GM19455 (cell line): ENCODE measurements around the gene TMEM150B.

Source experiments
- ATAC-seq: cut with Tn5 transposase; IDR thresholded peaks from one replicate; pipeline ENCODE4 v1.9.1; 2021; ENCODE audit not compliant: unreplicated experiment

Gene TMEM150B

GRCh38 chr19:55308281-55308680, 16.9 kb downstream of the TMEM150B start:
- no peak for ATAC-seq

GRCh38 chr19:55306712-55307111, 18.4 kb downstream of the TMEM150B start:
- ATAC-seq = no peak

- ATAC-seq = no peak
These were observed 19.1 kb downstream of the TMEM150B start for GRCh38 chr19:55305983-55306562.

DNA sequence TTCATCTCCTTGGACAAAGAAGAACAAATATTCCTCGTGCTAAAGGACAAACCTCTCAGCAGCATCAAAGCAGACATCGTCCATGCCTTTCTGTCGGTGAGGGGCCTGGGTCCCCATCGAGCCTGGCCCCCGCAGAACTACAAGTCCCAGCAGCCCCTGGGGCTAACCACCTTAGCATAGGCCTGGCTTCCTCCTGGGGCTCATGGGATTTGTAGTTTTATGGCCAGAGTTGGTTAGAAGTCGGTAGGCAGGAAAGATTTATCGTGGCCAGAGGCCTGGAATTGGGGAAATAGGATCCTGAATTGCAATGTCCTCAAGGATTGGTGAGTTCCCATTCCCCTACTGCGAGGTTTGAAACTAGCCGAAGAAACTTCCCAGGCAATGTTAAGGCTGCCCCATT, 19.6 kb downstream of the TMEM150B start:
- ATAC-seq = no peak

DNA sequence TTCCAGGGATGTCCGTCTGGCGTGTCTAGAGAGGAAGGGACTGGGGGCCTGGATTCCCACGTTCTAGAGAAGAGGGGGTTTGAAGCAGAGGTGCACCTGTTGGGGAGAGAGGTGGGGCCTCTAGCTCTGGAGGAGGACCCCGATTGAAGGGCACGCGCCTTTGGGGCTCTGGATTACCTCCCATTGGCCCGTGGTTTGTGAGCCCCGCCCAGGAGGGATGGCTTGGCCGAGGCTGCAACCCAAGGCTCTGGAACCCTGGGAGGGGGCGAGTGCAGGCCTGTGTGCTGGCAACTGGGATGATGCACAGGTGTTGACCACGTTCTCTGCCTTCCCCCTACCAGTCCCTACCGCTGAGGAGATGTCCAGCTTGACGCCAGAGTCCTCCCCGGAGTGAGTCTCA, 20.2 kb downstream of the TMEM150B start:
- no peak for ATAC-seq

GRCh38 chr19:55304279-55304978, 20.7 kb downstream of the TMEM150B start:
- no peak for ATAC-seq

GRCh38 chr19:55303477-55303876, 21.7 kb downstream of the TMEM150B start:
- ATAC-seq = no peak

- ATAC-seq = no peak
These were observed 22.8 kb downstream of the TMEM150B start for GRCh38 chr19:55302318-55302703.

- ATAC-seq = peak; percentile 58
These were observed 23.5 kb downstream of the TMEM150B start for GRCh38 chr19:55301459-55302317.

DNA sequence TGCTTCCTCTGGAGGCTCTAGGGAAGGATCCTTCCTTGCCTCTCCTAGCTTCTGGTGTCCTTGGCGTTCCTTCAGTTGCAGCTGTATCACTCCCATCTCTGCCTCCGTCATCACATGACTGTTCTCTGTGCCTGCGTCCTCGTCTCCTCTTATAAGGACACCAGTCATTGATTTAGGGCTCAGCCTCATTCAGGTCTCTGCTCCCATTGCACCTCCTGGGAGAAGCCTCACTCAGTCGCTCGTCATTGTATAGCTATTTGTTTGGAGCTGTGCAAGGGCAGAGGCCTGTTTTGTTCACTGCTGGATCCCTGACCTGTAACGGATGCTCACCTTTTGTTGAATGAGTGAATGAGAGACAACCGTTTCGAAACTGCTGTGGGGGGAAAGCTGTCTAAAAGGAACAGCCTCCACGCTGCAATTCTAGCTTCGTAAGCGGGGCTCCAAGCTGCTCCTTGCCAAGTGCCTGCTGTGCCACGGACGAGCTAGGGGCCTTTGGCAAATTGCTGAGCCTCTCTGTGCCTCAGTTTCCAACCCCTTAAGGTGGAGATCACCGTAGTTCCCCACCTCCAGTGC, 24.2 kb downstream of the TMEM150B start:
- no peak for ATAC-seq

GRCh38 chr19:55299991-55300390, 25.1 kb downstream of the TMEM150B start:
- ATAC-seq = no peak

DNA sequence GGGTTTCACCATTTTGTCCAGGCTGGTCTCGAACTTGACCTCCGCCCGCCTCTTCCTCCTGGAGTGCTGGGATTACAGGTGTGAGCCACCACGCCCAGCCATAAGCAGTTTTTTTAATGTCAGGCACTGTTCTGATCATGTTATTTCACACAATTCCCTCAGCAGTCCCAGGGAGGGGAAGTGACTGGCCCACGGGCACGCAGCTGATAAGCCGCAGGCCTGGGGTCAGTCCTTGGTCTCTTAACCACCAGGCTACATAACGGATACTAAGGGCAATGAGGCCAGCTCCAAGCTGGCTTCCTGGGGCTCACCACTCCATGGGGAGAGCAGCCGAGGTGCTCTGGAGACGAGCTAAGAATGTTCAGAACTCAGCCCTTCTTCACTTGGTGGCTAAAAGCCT, 27.9 kb downstream of the TMEM150B start:
- no peak for ATAC-seq

DNA sequence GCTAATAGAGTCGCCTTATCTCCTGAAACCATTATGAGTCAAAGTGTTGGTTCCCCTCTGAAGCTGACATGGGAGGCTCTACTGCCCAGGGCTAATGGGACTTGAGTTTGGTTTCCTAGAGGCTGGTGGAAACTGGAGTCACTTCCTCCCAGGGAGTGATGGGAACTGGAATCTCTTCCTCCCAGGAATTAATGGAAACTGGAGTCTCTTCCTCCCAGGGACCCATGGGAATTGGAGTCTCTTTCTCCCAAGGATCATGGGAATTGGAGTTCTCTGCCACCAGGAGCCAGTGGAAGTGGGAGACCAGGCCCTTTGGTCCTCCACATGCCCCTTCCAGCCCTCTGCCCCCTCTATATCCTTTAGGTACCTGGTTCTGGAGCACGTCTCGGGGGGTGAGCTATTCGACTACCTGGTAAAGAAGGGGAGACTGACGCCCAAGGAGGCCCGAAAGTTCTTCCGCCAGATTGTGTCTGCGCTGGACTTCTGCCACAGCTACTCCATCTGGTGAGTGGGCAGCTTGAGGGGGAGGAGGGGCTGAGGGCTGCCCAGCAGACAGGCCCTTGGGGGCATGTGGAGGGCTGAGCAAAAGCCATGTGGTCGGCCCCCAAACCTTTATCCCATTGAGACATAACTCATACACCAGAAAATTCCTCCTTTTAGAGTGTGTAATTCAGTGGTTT, 35.9 kb downstream of the TMEM150B start:
- ATAC-seq = no peak

DNA sequence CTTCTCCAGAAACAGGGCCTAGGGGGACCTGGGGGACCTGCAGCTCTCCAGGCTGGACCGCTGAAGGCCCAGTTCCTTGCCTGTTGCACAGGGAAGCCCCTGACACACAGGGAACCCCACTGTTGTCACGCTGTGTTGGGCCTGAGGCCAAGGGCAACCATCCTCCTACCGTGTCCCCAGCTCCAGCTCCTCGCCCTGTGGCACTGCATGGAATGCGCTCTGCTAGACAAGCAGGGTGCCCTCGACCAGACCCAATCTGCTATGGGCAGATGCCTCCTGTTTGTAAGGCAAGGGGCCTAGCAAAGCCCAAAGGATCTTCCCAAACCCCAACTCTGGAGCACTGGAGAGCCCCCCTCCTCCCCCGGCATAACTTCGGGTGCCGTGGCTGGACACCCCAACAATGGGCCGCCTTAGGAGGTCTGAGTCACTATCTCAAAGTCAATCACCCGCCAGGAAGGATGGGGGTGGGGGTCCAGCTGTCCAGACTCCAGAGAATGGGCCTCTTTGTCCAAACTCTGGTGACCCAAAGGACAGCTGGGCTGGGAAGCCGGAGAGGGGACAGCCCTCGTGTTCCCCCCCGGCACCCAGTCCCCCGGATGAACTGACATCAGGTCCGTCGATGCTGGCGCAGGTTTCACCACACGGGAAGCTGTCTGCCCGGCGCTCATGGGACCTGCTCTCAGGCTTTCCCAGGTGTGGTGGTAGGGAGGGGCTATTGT, 37.6 kb downstream of the TMEM150B start:
- ATAC-seq = no peak

- ATAC-seq = no peak
These were observed 39.8 kb downstream of the TMEM150B start for GRCh38 chr19:55285229-55285890.

- ATAC-seq = no peak
These were observed 40.6 kb downstream of the TMEM150B start for GRCh38 chr19:55284405-55285058.

- no peak for ATAC-seq
These were observed 41.4 kb downstream of the TMEM150B start, which contains the start of gene BRSK1 for GRCh38 chr19:55283548-55284377. Gene BRSK1, plus strand, starts transcription at chr19:55283997. Its CDS starts 446 bp downstream, at chr19:55284443.
